Glutamatergic neuron (in vitro differentiated cells): ENCODE measurements around the gene MAML2. TPM values are rescaled to one million over a fixed set of nuclear protein-coding genes. Genes with fewer than 3 reads are reported as not detected.

Experiments
- DNase-seq: peaks from one replicate; pipeline ENCODE4 v3.0.0; 2022
- H3K27ac Mint-ChIP-seq: one replicate; pipeline ENCODE4 v1.8.0; 2020; ENCODE audit warnings: mild to moderate bottlenecking, mixed read lengths, inconsistent platforms; ENCODE audit not compliant: unreplicated experiment
- H3K27me3 Mint-ChIP-seq: one replicate; pipeline ENCODE4 v1.8.0; 2020; ENCODE audit warnings: mild to moderate bottlenecking, moderate library complexity, mixed read lengths, inconsistent platforms; ENCODE audit not compliant: unreplicated experiment
- H3K36me3 Mint-ChIP-seq: one replicate; pipeline ENCODE4 v1.8.0; 2020; ENCODE audit warnings: mild to moderate bottlenecking, mixed read lengths, inconsistent platforms; ENCODE audit not compliant: unreplicated experiment
- H3K4me1 Mint-ChIP-seq: one replicate; pipeline ENCODE4 v1.8.0; 2020; ENCODE audit warnings: mild to moderate bottlenecking, low read depth, mixed read lengths, inconsistent platforms; ENCODE audit not compliant: unreplicated experiment
- H3K4me3 Mint-ChIP-seq: one replicate; pipeline ENCODE4 v1.8.0; 2020; ENCODE audit warnings: mild to moderate bottlenecking, mixed read lengths, inconsistent platforms; ENCODE audit not compliant: unreplicated experiment
- H3K9me3 Mint-ChIP-seq: one replicate; pipeline ENCODE4 v1.8.0; 2020; ENCODE audit warnings: mild to moderate bottlenecking, moderate library complexity, mixed read lengths, inconsistent platforms; ENCODE audit not compliant: unreplicated experiment
- CTCF ChIP-seq: fragments of 200-600 bp; sonication (generic); IDR thresholded peaks from one replicate; pipeline ENCODE4 v1.5.0; 2021; ENCODE audit not compliant: partially characterized antibody, unreplicated experiment
- total RNA-seq: library from RNA; stranded (reverse); fragmentation: NEBNext Ultra II Directional; extraction: Animal tissue kit (Norgen Biotek cat#: 25700); gene quantifications from one replicate; pipeline ENCODE4 v1.2.1, GENCODE V29; 2021; ENCODE audit not compliant: unreplicated experiment

MAML2 gene
- total RNA-seq, 1 donor from 2014 or later: 2.1 TPM

- Mint-ChIP-seq H3K4me3 (no peak overlapping the region), H3K27ac (no peak overlapping the region), H3K4me1 (no peaks in the 10 kb centered on the region), H3K9me3 (no peaks in the 10 kb centered on the region), H3K36me3 (no peaks in the 10 kb centered on the region), H3K27me3 (no peaks in the 10 kb centered on the region)
- no peak for DNase-seq
- no peak for TF ChIP-seq CTCF
These were observed 79.7 kb downstream of the MAML2 start for GRCh38 chr11:96263238-96263763.

DNA sequence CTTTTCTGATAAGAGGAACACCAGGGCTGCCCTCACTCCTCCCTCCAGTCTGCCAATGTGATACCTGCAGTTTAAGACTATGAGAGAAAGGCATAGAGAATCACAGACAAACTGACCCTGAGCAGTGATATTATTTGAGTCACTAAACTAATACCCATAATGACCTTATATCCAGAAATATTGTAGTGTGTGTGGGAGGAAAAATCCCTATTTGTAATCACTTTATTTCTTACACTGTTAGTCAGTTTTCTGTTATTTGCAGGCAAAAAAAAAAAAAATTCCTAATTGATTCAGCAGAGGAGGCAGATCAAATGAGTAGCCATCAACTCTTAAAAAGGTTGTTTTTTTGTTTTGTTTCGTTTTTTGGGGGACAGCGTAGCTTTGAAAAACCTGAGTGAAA lies 82.5 kb downstream of the MAML2 start:
- no peak for TF ChIP-seq CTCF
- Mint-ChIP-seq H3K27me3 (no peaks in the 10 kb centered on the region), H3K4me1 (no peaks in the 10 kb centered on the region), H3K27ac (no peak overlapping the region), H3K4me3 (no peak overlapping the region), H3K9me3 (no peaks in the 10 kb centered on the region), H3K36me3 (no peaks in the 10 kb centered on the region)
- DNase-seq: no peak

DNA sequence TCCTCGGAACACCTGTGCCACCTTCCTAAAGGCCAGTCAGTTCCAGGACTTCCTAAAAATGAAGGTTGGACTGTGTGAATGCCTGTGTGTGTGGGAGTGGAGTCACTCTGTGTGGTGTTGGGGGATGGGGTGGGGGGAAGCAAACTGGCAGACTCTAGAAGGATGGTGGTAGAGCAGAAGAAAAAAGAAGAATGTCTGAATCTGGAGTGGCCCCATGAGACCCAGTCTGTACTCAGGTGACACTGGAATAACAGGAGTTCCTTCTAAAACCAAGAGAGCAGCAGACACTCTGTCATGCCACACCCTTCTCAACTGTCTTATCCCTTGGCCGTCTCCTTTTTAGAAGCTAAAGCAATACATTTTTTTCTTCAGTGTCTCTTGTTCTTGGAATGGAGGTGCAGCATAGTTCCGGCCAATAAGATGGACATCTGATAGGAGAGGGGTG lies 82.9 kb downstream of the MAML2 start:
- no peak for DNase-seq
- Mint-ChIP-seq H3K27me3 (no peaks in the 10 kb centered on the region), H3K4me3 (no peak overlapping the region), H3K27ac (no peak overlapping the region), H3K9me3 (no peaks in the 10 kb centered on the region), H3K36me3 (no peaks in the 10 kb centered on the region), H3K4me1 (no peaks in the 10 kb centered on the region)
- TF ChIP-seq CTCF: no peak

- no peaks in the 10 kb centered on the region for H3K4me1 Mint-ChIP-seq
- no peak for DNase-seq
- H3K27me3 Mint-ChIP-seq: no peaks in the 10 kb centered on the region
- no peak for TF ChIP-seq CTCF
- no peaks in the 10 kb centered on the region for H3K9me3 Mint-ChIP-seq
- no peak overlapping the region for H3K4me3 Mint-ChIP-seq
- no peaks in the 10 kb centered on the region for H3K36me3 Mint-ChIP-seq
- H3K27ac Mint-ChIP-seq: no peak overlapping the region
These were observed 83.7 kb downstream of the MAML2 start for GRCh38 chr11:96259134-96259830.
